ENCODE data around the gene NHERF1. TPM values are rescaled to one million over a fixed set of nuclear protein-coding genes. Genes with fewer than 3 reads are reported as not detected.
A peak's percentile ranks its signal among the peaks of the same experiment; 100 is the strongest.

The NHERF1 gene
- total RNA-seq, 2 experiments from 2014 or later = 68.4 to 72.4 TPM

- peaks cover 79% of the 10 kb centered on the region for H3K36me3 Mint-ChIP-seq (ENCODE audit: low read depth)
- H3K27ac Mint-ChIP-seq = peak overlapping the region; percentile 81
- no peaks in the 10 kb centered on the region for H3K27me3 Mint-ChIP-seq
- Histone ChIP-seq H3K27me3 (ENCODE audit: control insufficient read depth in 1 of 2, insufficient read depth in 2 of 2, low read length in 2 of 2) (no peaks in the 10 kb centered on the region), H3K36me3 (ENCODE audit: insufficient read depth, low read length) (peaks cover 81% of the 10 kb centered on the region), H3K9me3 (ENCODE audit: control insufficient read depth in 1 of 2, insufficient read depth in 1 of 2, low read length in 2 of 2) (no peaks in the 10 kb centered on the region), H3K4me1 (ENCODE audit: insufficient read depth, low read length) (peaks cover 63% of the 10 kb centered on the region), H3K4me3 (ENCODE audit: low read length) (no peak overlapping the region), H3K27ac (ENCODE audit: low read depth in 1 of 2, low read length in 2 of 2) (no peak overlapping the region)
- ATAC-seq (ENCODE audit: poor library complexity) (peak; percentile 97), DNase-seq (peak; percentile 66 to 88 (median 78))
- ChIA-PET CTCF (interaction anchor here (0.6 to 3.2 kb wide), 12 partner anchors 9 to 113 kb away, joined by 3 to 39 read pairs (median 8); partner anchors contain the start of gene RAB37), POLR2A (interaction anchor here (1.2 to 3.7 kb wide), 10 partner anchors 9 to 113 kb away, joined by 3 to 35 read pairs (median 16); partner anchors contain the start of genes NHERF1 and RAB37)
- H3K4me1 Mint-ChIP-seq (ENCODE audit: low read depth) = peaks cover 34% of the 10 kb centered on the region
- intact Hi-C loops (cut with DNase I, micrococcal nuclease) = loop anchor here (1.0 kb wide), 2 partner anchors 26 to 113 kb away; no protein-coding TSS in a partner anchor
- peak overlapping the region; percentile 54 for H3K4me3 Mint-ChIP-seq
- no peaks in the 10 kb centered on the region for H3K9me3 Mint-ChIP-seq
- peak; percentile 81 for TF ChIP-seq CTCF (IDR thresholded peaks at IDR 0.05)
Observed at GRCh38 chr17:74770498-74771318, 22.3 kb downstream of the NHERF1 start.

GRCh38 chr17:74771319-74771914 lies 23.0 kb downstream of the NHERF1 start:
- ATAC-seq (ENCODE audit: poor library complexity) = no peak
- Mint-ChIP-seq H3K4me3 (no peak overlapping the region), H3K27me3 (no peaks in the 10 kb centered on the region), H3K27ac (no peak overlapping the region), H3K36me3 (ENCODE audit: low read depth) (peaks cover 80% of the 10 kb centered on the region), H3K4me1 (ENCODE audit: low read depth) (peaks cover 40% of the 10 kb centered on the region), H3K9me3 (no peaks in the 10 kb centered on the region)
- DNase-seq = no peak
- H3K27ac ChIP-seq (ENCODE audit: low read depth in 1 of 2, low read length in 2 of 2) = no peak overlapping the region
- H3K4me1 ChIP-seq (ENCODE audit: insufficient read depth, low read length) = peaks cover 67% of the 10 kb centered on the region
- ChIA-PET CTCF (interaction anchor here (0.6 to 3.2 kb wide), 12 partner anchors 8 to 114 kb away, joined by 3 to 39 read pairs (median 8); partner anchors contain the start of gene RAB37), POLR2A (interaction anchor here (1.2 to 3.7 kb wide), 10 partner anchors 9 to 114 kb away, joined by 3 to 35 read pairs (median 16); partner anchors contain the start of genes NHERF1 and RAB37)
- no peak for TF ChIP-seq CTCF (IDR thresholded peaks at IDR 0.05)
- H3K4me3 ChIP-seq (ENCODE audit: low read length) = no peak overlapping the region
- peaks cover 74% of the 10 kb centered on the region for H3K36me3 ChIP-seq (ENCODE audit: insufficient read depth, low read length)
- intact Hi-C loops (cut with DNase I, micrococcal nuclease) = no loop called here
- no peaks in the 10 kb centered on the region for H3K9me3 ChIP-seq (ENCODE audit: control insufficient read depth in 1 of 2, insufficient read depth in 1 of 2, low read length in 2 of 2)
- no peaks in the 10 kb centered on the region for H3K27me3 ChIP-seq (ENCODE audit: control insufficient read depth in 1 of 2, insufficient read depth in 2 of 2, low read length in 2 of 2)

GRCh38 chr17:74772053-74772452 lies 23.6 kb downstream of the NHERF1 start:
- CTCF ChIA-PET = interaction anchor here (3.2 kb wide), 1 partner anchor 115 kb away, joined by 29 read pairs; no protein-coding TSS in a partner anchor
- Histone ChIP-seq H3K4me3 (ENCODE audit: low read length) (no peak overlapping the region), H3K36me3 (ENCODE audit: insufficient read depth, low read length) (peaks cover 68% of the 10 kb centered on the region), H3K4me1 (ENCODE audit: insufficient read depth, low read length) (peaks cover 73% of the 10 kb centered on the region), H3K9me3 (ENCODE audit: control insufficient read depth in 1 of 2, insufficient read depth in 1 of 2, low read length in 2 of 2) (no peaks in the 10 kb centered on the region), H3K27me3 (ENCODE audit: control insufficient read depth in 1 of 2, insufficient read depth in 2 of 2, low read length in 2 of 2) (no peaks in the 10 kb centered on the region), H3K27ac (ENCODE audit: low read depth in 1 of 2, low read length in 2 of 2) (no peak overlapping the region)
- Mint-ChIP-seq H3K27me3 (no peaks in the 10 kb centered on the region), H3K27ac (peak overlapping the region; percentile 58), H3K9me3 (no peaks in the 10 kb centered on the region), H3K4me3 (no peak overlapping the region), H3K4me1 (ENCODE audit: low read depth) (peaks cover 46% of the 10 kb centered on the region), H3K36me3 (ENCODE audit: low read depth) (peaks cover 74% of the 10 kb centered on the region)
- POLR2A ChIA-PET = interaction anchor here (0.9 to 3.7 kb wide), 5 partner anchors 8 to 115 kb away, joined by 3 to 28 read pairs (median 17); partner anchors contain the start of gene RAB37
- DNase-seq (no peak), ATAC-seq (ENCODE audit: poor library complexity) (no peak)
- intact Hi-C loops (cut with DNase I, micrococcal nuclease) = no loop called here
- TF ChIP-seq CTCF (IDR thresholded peaks at IDR 0.05) = no peak

Measured in CD4-positive, alpha-beta T cell (primary cell).